NOMO-1 treated with dmso at 0.1 percent for 144 hours (cell line): ENCODE measurements around the gene EFNA3.
A peak's percentile ranks its signal among the peaks of the same experiment; 100 is the strongest.

Experiments
- DNase-seq: peaks from one replicate; lab custom pipeline; 2025; ENCODE audit not compliant: unreplicated experiment; lab: John Stamatoyannopoulos, UW

The EFNA3 gene

DNA sequence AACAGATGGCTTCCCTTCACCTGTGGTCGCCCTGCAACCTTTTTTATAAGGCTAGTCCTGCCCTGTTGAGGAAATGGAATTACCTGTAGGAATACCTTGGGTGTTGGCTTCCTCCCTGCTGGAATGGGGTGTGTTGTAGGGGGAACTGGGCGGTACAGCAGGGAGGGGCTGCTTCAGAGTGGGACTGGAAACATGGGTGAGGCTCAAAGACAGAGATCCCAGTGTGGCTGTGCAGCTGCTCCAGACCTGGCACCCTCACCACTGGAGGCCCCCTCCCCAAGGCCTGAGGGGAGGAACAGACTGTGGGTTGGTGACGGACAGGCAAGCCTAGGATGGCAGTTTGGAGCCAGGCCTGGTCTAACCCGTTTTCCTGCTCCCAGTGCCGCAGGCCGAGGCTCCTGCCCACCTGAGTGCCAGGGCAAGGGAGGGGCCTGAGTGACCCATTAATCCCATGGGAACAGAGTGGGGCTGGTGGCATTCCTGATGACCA, 4.5 kb downstream of the EFNA3 start:
- DNase-seq, result no peak

DNA sequence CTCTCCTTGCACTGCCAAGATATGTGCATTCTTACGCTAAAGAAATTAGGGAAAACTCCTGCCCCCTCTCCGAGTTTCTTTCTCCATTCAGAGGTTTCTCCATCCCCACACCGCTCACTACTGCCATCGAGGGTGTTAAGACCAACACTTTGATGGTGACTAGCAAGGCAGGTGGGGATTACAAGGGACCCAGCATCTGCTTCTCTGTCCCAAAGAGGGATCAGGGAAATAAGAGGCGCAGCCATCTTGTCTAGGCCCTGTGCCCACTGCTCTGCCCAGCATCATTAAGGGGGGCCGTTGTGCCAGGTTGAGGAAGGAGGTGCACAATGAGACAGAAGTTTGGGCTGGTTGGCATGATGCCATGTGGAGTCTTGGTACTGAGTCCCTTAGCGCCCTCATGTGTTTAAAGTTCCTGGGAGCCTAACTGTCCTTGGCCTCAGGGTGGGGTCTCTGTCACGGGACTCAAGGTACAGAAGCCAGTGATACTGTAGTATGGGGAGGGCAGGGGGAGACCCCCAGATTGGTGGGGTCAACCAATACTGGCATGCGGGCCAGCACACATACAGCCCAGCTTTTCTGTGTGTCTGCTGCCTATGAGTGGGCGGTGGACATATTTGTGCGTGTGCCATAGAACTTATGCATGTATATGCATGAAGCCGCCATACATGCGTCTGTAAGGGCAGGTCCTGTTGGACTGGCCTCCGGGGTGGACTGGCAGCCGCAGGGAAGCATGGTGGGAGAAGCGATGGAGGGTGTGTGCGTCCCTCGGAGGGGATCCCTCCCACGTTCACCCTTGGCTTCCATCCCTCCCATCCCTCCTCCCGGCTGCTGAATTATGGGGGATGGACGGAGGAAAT, 5.5 kb downstream of the EFNA3 start:
- no peak for DNase-seq

DNA sequence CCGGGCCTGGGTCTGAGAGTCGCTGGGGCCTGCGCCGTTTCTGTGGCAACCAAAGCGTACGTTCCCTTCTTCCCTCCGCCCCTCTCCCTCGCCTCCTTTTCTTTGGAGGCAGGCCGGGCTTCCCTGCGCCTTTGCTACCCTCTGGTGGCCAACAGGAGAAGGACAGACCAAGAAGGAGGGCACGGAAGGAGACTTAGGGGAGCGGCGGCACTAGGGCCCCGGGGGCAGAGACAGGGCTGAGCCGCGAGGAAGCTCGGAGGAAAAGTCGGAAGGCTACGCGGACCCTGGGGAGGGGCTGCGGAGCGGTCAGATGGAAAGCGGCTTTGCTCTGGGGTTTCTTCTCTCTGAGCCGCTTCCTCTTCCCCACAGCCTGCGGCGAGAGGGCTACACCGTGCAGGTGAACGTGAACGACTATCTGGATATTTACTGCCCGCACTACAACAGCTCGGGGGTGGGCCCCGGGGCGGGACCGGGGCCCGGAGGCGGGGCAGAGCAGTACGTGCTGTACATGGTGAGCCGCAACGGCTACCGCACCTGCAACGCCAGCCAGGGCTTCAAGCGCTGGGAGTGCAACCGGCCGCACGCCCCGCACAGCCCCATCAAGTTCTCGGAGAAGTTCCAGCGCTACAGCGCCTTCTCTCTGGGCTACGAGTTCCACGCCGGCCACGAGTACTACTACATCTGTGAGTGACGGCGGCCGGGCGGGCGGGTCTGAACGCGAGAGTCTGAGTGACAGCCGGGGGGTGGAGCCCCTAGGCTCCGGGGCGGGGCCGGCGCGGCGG, 6.3 kb downstream of the EFNA3 start:
- DNase-seq, result peak; percentile 98

DNA sequence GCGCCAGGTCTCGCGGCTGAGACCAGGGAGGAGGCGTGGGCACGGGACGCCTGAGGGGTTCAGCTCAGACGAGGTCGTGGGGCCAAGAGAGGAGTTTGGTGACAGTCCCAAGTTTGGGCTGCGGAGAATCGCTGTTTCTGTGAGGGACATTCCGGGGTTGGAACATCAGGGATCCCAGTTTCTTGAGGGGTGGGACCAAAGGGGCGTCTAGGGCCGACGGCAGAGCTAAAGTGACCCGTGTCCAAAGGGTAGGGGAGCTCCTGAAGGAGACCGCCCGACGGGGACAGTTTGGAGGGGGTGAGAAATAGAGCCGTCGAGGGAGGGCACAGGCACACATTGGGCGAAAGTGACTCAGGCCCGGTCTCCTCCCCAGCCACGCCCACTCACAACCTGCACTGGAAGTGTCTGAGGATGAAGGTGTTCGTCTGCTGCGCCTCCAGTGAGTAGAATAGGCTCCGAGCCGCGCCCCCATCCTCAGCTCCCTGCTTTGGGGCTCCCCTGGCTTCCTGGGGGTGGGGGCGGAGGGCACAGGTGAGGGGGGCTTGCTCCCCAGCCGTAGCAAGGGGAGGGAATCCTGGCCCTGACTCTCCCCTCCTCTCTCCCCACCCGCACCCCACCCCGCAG, 7.0 kb downstream of the EFNA3 start:
- DNase-seq, result peak; percentile 52

DNA sequence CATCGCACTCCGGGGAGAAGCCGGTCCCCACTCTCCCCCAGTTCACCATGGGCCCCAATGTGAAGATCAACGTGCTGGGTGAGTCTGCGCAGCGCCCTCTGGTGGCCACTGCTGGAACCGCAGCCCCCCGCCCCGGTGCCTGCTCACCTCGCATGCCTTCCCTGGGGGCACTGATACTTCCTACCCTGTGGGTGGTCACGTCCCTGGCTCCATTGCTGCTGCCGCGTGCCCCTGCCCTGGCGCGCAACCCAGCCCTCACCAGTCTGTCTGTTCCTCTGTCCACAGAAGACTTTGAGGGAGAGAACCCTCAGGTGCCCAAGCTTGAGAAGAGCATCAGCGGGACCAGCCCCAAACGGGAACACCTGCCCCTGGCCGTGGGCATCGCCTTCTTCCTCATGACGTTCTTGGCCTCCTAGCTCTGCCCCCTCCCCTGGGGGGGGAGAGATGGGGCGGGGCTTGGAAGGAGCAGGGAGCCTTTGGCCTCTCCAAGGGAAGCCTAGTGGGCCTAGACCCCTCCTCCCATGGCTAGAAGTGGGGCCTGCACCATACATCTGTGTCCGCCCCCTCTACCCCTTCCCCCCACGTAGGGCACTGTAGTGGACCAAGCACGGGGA, 7.6 kb downstream of the EFNA3 start:
- DNase-seq, result no peak

DNA sequence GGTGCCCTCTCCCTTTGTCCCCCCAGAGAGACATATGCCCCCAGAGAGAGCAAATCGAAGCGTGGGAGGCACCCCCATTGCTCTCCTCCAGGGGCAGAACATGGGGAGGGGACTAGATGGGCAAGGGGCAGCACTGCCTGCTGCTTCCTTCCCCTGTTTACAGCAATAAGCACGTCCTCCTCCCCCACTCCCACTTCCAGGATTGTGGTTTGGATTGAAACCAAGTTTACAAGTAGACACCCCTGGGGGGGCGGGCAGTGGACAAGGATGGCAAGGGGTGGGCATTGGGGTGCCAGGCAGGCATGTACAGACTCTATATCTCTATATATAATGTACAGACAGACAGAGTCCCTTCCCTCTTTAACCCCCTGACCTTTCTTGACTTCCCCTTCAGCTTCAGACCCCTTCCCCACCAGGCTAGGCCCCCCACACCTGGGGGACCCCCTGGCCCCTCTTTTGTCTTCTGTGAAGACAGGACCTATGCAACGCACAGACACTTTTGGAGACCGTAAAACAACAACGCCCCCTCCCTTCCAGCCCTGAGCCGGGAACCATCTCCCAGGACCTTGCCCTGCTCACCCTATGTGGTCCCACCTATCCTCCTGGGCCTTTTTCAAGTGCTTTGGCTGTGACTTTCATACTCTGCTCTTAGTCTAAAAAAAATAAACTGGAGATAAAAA, 8.4 kb downstream of the EFNA3 start:
- no peak for DNase-seq

DNA sequence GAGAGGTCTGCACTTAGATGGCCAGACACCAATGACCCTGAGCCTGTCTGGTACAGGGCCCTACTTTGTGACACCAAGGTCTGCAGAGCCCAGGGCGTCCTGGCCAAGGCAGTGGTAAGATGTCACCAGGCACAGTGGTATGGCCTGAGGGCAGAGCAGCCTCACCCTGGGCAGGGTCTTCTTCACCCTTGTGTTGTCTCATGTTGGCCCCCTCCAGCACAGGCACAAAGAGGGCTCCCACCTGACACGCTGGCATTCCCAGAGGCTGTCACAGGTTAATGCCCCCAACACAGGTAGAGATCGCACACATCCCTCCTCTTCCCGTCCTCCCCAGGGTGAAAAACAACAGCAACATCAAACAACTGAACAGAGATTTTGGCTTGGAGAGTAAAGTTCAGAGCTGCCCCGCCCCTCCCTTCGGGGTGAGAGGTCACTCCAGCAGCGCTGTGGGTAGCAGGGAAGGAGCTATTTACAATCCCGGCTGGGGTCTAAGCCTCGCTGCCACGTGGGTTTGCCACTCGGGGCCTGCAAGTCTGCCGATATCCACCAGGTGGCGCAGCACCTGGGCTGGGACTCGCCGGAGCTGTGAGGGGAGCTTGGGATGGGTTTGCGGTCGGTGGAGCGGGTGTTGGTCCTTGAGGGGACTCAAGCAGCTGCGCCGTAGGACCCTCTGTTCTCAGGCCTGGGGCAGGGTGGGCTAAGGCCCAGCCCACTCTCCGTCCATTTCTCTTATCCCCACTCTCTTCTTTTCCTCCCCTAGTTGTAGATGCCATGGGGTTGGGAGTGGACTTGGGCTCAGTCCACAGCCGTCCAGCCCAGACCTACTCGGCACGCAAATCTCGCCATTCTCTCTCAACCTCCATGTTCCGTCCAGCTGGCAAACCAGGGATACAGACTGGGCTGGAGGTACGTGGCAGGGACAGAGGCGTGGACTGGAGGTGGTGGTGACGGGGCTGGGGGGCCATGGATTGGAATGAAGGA, 12.7 kb downstream of the EFNA3 start:
- peak; percentile 38 for DNase-seq

DNA sequence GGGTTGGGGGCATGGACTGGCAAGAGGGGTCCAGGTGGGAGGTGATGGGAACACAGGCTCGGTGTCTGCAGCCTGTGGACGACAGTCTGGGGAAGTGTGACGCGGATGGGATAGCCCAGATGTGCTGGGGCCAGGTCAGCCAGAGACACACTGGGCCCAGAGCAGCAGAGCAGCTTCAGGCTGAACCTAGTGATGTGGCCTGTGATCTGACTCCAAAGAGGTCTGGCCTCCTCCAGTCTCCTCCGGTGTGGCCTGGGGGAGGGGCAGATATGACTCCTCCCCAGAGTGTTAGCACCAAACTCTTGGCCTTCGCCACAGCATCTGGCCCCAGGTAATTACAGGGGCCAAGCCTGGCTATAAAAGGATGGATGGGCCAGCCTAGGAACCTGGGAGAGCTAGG, 13.5 kb downstream of the EFNA3 start:
- DNase-seq, result no peak

DNA sequence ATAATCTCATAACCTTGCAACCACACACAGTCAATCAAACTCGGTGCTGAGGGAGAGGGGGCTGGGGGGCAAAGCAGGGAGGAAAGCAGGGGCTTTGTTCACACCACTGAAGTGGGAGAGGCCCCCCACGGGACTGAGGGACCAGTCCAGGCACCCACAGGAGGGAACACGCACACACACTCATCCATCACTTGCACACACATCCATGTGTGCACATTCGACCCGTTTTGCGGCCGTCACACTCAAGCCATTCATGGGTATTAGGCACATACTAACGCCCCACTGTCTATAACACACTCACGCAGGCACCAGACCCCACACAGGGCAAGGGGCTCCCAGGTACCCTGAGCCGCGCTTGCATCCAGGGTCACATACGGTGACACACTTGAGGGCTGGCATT, 14.0 kb downstream of the EFNA3 start:
- DNase-seq, result no peak

DNA sequence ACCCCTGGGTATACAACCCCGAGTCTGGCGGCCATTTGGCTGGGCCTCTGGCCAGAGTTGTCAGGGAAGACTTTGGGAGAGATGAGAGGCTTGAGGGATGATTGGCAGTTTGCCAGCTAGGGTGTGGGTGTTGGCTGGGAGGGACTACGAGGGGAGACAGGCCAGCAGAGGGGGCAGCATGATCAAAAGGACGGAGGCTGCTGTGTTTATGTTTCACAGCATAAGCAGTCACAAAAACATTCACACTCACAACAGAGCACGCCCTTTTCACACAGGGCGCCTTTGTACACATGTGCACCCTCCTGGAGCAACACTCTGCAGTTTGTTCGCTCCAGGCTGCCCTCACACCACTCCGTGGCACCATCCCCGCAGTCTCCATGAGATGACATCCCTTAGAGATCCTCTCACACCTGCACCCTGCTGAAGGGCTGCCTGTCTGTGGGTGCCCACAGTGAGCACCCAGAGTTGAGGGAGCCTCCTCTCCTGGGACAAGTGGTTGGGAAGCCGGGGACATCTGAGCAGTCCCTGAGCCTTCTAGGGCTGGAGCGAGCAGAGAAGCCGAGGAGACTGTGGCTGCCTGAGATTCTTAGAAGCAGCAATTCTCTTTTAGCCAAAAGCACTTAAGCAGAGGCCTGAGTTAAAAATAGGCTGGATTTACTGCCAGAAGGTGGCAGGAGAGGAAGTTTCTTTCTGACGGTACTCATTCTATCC, 15.4 kb downstream of the EFNA3 start:
- peak; percentile 43 for DNase-seq

DNA sequence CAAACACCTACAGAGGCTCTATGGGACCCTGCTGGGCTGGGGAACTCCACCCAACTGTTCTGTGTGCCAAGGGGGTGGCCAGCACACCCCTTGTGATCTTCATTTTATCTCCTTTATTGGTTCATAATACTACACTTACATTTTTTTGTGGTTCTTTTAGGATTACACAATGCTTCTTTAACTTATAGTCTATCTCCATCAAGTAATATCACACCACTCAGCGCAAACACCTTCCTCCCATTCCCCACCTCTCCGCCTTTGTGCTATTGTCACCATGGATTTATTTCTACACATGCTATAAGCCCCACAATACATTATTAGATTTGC, 15.9 kb downstream of the EFNA3 start:
- no peak for DNase-seq

DNA sequence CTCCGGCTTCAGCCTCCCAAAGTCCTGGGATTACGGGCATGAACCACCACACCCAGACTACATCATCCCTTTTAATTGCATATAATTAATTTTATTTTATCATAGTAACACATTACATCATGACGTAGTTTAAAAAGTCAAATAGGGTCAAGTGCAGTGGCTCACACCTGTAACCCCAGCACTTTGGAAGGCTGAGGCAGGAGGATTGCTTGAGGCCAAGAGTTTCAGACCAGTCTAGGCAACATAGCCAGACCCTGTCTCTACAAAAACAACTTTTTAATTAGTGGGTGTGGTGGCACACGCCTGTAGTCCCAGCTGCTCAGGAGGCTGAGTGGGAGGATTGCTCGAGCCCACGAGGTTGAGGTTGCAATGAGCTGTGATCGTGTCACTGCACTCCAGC, 20.7 kb downstream of the EFNA3 start:
- DNase-seq, result no peak

DNA sequence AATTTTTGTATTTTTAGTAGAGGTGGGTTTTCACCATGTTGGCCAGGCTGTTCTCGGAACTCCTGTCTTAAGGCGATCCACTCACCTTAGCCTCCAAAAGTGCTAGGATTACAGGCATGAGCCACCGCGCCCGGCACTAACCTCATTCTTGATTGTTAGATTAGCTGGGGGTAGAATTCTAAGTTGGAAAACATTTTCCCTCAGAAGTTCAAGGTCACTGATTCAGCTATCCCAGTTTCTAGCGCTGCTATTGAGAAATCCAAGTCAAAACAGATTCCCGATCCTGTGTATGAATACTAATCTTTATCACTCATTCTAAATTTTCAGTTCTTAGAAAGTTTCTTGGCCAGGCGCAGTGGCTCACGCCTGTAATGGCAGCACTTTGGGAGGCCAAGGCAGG, 24.7 kb downstream of the EFNA3 start:
- DNase-seq, result no peak

DNA sequence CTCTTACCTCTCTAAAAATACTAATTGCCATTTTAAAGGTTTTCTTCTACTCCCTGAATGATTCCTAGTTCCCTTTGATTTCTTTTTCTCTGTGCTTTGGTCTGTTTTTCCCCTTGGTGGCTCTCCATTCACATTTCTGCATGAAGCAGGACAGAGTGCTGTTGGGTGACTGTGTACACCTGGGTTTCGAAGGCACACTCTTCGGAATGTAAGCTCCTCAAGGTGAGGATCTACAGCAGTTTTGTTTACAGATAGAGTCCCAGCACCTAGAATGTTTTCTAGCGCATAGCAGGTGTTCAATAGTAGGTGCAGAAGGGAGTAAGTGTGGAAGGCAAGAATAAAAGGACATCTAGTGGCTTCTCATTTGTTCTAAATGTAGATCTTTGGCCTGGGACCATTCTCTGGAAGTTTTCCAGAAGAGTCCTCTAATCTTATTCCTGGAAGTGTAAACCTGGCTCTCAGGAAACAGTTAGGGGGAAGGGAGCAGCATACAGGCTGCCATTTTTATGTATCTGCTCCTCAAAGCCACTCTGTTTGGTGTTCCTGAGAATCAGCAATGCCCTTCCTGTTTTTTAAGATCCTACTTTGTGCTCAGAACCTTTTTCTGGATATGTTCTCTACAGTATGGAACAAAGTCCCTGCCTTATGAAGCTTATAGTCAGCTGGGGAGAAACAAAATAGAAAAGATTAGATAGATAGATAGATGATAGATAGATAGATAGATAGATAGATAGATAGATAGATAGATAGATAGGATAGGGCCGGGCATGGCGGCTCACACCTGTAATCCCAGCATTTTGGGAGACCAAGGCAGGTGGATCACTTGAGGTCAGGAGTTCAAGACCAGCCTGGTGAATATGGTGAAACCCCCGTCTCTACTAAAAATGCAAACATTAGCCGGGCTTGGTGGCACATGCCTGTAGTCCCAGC, 26.2 kb downstream of the EFNA3 start:
- DNase-seq, result no peak

DNA sequence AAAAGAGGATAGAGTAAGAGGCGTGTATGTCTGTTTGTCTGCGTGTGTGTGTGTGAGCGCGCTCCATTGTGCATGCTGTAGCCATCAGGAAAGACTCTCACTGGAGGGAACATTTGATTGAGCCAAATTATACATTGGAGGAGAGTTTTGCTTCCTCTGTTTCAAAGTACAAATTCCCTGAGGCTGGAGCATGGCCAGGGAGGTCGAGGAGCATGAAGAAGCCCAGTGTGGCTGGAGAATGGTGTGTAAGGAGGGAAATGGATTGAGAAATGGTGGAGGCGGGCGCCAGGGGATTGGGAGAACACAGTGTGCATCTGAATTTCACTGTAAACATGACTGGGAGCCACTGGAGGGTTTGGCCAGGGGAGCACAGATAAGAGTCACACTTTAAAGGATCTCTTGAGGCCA, 27.0 kb downstream of the EFNA3 start:
- no peak for DNase-seq

DNA sequence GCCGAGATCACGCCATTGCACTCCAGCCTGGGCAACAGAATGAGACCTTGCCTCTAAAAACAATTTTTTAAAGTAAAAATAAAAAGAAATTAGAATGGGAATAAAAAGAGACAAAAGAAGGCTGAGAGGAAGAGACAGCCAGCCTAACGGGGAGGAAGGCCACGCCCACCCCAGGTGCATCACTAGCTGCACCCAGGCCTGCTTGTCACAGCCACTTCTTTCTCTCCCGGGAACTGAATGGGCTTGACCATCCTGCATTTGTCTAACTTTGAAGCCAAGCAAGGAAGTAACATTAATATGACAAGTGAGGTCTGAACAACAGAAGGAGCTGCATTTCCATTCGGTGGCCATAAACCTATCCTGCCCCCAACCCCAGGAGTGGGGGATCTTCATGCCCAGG, 28.2 kb downstream of the EFNA3 start:
- DNase-seq, result no peak

DNA sequence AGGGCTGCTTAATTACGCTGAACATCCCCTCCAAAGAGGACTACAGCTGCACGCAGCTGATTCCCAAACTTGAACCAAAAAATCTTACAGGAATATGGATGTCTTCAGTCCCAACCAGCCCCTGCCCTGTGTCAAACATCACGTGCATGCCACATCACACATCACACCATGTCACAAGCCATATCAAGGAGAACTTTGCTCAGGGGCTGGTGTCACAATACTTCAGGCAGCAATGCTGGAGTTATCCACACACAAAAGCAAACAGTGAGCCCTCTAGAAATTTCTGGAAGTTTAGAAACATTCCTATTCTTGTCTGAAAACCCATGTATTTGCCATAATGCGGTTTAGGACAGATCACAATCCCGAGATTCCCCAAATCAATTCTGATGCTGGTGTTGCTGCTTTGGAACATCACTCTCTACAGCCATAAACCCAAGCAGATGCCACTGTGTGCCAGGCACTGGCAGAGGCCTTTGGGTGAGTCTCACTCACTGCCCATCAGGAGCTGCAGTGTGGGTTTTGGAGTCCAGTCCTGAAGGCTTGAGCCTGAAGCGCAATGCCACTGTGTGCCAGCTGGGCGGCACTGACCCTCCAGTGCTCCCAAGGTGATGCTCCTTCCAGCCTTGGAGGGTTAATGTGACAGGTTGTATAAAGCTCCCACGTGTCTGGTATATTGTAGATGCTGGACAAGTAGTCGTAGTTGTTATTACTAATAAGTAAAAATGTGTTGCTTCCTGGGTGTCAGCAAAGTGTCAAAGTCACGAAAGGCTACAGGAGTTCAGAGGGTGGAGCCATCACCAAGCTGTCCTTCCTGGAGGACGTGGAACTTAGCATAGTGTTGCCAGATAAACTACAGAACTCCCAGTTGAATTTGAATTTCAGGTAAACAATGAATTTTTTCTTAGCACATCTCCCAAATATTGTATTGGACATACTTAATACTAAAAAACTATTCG, 28.9 kb downstream of the EFNA3 start:
- DNase-seq, result no peak
